OCI-LY1 (cell line): ENCODE measurements around the gene HMGCLL1.

Experiments
- H2AFZ ChIP-seq: fragments of 200-600 bp; sonication (generic), shearing (Covaris generic); 2 replicates; pipeline ENCODE4 v1.6.0; 2014; ENCODE audit warnings: antibody characterized with exemption, mild to moderate bottlenecking, low read length
- H3F3A ChIP-seq: fragments of 200-600 bp; sonication (generic), shearing (Covaris generic); 2 replicates; pipeline ENCODE4 v1.6.0; 2014; ENCODE audit warnings: mild to moderate bottlenecking, antibody characterized with exemption, low read length, moderate library complexity; ENCODE audit not compliant: insufficient read depth
- H3K27ac ChIP-seq: fragments of 200-600 bp; sonication (generic); 2 replicates; pipeline ENCODE4 v1.5.1; 2014; ENCODE audit warnings: low read length, mixed run types, mild to moderate bottlenecking, low read depth; ENCODE audit not compliant: poor library complexity, severe bottlenecking
- H3K27me3 ChIP-seq: fragments of 200-600 bp; sonication (generic); 2 replicates; pipeline ENCODE4 v1.6.0; 2014; ENCODE audit warnings: antibody characterized with exemption, mild to moderate bottlenecking, low read length, moderate library complexity; ENCODE audit not compliant: insufficient read depth
- H3K36me3 ChIP-seq: fragments of 200-600 bp; sonication (generic); 2 replicates; pipeline ENCODE4 v1.6.1; 2014; ENCODE audit warnings: mild to moderate bottlenecking, antibody characterized with exemption, low read length, moderate library complexity, mixed read lengths; ENCODE audit not compliant: insufficient read depth
- H3K4me1 ChIP-seq: fragments of 200-600 bp; sonication (generic); 2 replicates; pipeline ENCODE4 v1.5.1; 2014; ENCODE audit warnings: mild to moderate bottlenecking, low read length, moderate library complexity; ENCODE audit not compliant: insufficient read depth, severe bottlenecking
- H3K4me2 ChIP-seq: fragments of 200-600 bp; sonication (generic), shearing (Covaris generic); 2 replicates; pipeline ENCODE4 v1.6.1; 2014; ENCODE audit warnings: low read length
- H3K4me3 ChIP-seq: fragments of 200-600 bp; sonication (generic); 2 replicates; pipeline ENCODE4 v1.5.1; 2014; ENCODE audit warnings: low read length, low read depth, mild to moderate bottlenecking, mixed read lengths; ENCODE audit not compliant: poor library complexity, severe bottlenecking
- H3K79me2 ChIP-seq: fragments of 200-600 bp; shearing (Covaris generic); 2 replicates; pipeline ENCODE4 v1.6.1; 2016; ENCODE audit warnings: mixed run types, low read length, mixed read lengths; ENCODE audit not compliant: insufficient read depth
- H3K9ac ChIP-seq: fragments of 200-600 bp; sonication (generic), shearing (Covaris generic); 2 replicates; pipeline ENCODE4 v1.6.1; 2014; ENCODE audit warnings: mild to moderate bottlenecking, low read length, mixed read lengths
- H3K9me2 ChIP-seq: fragments of 200-600 bp; sonication (generic), shearing (Covaris generic); 2 replicates; pipeline ENCODE4 v1.6.1; 2014; ENCODE audit warnings: low read depth, mild to moderate bottlenecking, low read length, mixed read lengths
- H3K9me3 ChIP-seq: fragments of 200-600 bp; shearing (Covaris generic); 2 replicates; pipeline ENCODE4 v1.6.1; 2014; ENCODE audit warnings: low read length, mixed read lengths
- H4K20me1 ChIP-seq: fragments of 200-600 bp; sonication (generic), shearing (Covaris generic); 2 replicates; pipeline ENCODE4 v1.6.0; 2016; ENCODE audit warnings: mild to moderate bottlenecking, low read length; ENCODE audit not compliant: insufficient read depth
- CTCF ChIP-seq: fragments of 200-600 bp; sonication (generic), shearing (Covaris generic); IDR thresholded peaks from 2 replicates; pipeline ENCODE4 v1.5.1; 2017; ENCODE audit warnings: mild to moderate bottlenecking, antibody characterized with exemption, low read length, moderate library complexity, mixed read lengths
- EZH2 ChIP-seq: fragments of 200-600 bp; sonication (generic), shearing (Covaris generic); IDR thresholded peaks from 2 replicates; pipeline ENCODE4 v1.8.0; 2017; ENCODE audit warnings: borderline replicate concordance, mixed run types, mild to moderate bottlenecking, antibody characterized with exemption, low read length, moderate library complexity, mixed read lengths

HMGCLL1 gene

GRCh38 chr6:55566036-55566710 is 12.8 kb downstream of the HMGCLL1 start:
- Histone ChIP-seq H3K9me2 (no peaks in the 10 kb centered on the region), H2AFZ (no peak overlapping the region), H3K4me3 (no peak overlapping the region), H3F3A (no peaks in the 10 kb centered on the region), H3K9ac (no peak overlapping the region), H3K4me2 (no peak overlapping the region), H3K36me3 (no peaks in the 10 kb centered on the region), H3K4me1 (no peaks in the 10 kb centered on the region), H3K9me3 (no peaks in the 10 kb centered on the region), H3K27me3 (no peaks in the 10 kb centered on the region), H4K20me1 (no peaks in the 10 kb centered on the region), H3K27ac (no peak overlapping the region), H3K79me2 (no peaks in the 10 kb centered on the region)
- no peak for TF ChIP-seq CTCF
- TF ChIP-seq EZH2 = no peak

- Histone ChIP-seq H3K36me3 (no peaks in the 10 kb centered on the region), H3K9me3 (no peaks in the 10 kb centered on the region), H3K4me2 (no peak overlapping the region), H3K27ac (no peak overlapping the region), H3K9ac (no peak overlapping the region), H3K79me2 (no peaks in the 10 kb centered on the region), H3K4me3 (no peak overlapping the region), H3F3A (no peaks in the 10 kb centered on the region), H3K27me3 (no peaks in the 10 kb centered on the region), H4K20me1 (no peaks in the 10 kb centered on the region), H3K9me2 (no peaks in the 10 kb centered on the region), H3K4me1 (no peaks in the 10 kb centered on the region), H2AFZ (no peak overlapping the region)
- TF ChIP-seq EZH2 (no peak), CTCF (no peak)
These were observed 16.7 kb downstream of the HMGCLL1 start for GRCh38 chr6:55562318-55562717.

- H3K9ac ChIP-seq = no peak overlapping the region
- no peak for TF ChIP-seq CTCF
- no peak for TF ChIP-seq EZH2
- H3K4me2 ChIP-seq = no peak overlapping the region
- H3K4me3 ChIP-seq = no peak overlapping the region
- H4K20me1 ChIP-seq = no peaks in the 10 kb centered on the region
- H3K27ac ChIP-seq = no peak overlapping the region
- no peaks in the 10 kb centered on the region for H3K4me1 ChIP-seq
- H3K27me3 ChIP-seq = no peaks in the 10 kb centered on the region
- no peak overlapping the region for H2AFZ ChIP-seq
- no peaks in the 10 kb centered on the region for H3F3A ChIP-seq
- H3K9me2 ChIP-seq = no peaks in the 10 kb centered on the region
- H3K9me3 ChIP-seq = no peaks in the 10 kb centered on the region
- no peaks in the 10 kb centered on the region for H3K79me2 ChIP-seq
- H3K36me3 ChIP-seq = no peaks in the 10 kb centered on the region
These were observed 18.6 kb downstream of the HMGCLL1 start for GRCh38 chr6:55560290-55560885.
